Breast epithelium (tissue), 3 donors: Measurements from ENCODE around the gene DDX41.
"Not testable (repeated sequence)": the region's sequence is repeated elsewhere in the genome, so short reads cannot be mapped to it uniquely, and the experiment has no call there.

Experiments used
- CTCF ChIP-seq, 3 donors: fragments of 450-650 bp; IDR thresholded peaks; one replicate each; pipeline ENCODE4 v1.5.1; 2016 to 2017; ENCODE audit warnings: antibody characterized with exemption in 3 of 3, mild to moderate bottlenecking in 3 of 3, moderate library complexity in 3 of 3
- POLR2AphosphoS5 ChIP-seq, 3 donors: sonication (generic); formaldehyde crosslinking; IDR thresholded peaks; one replicate each; pipeline ENCODE4 v1.6.1; 2017; ENCODE audit warnings: antibody characterized with exemption in 3 of 3

GRCh38 chr5:177485753-177486152 lies 31.0 kb downstream of the DDX41 start:
- not testable (repeated sequence) for TF ChIP-seq CTCF, POLR2AphosphoS5 (IDR thresholded peaks at IDR 0.05)
